ENCODE measurements around the gene RSPRY1. TPM values are rescaled to one million over a fixed set of nuclear protein-coding genes. Genes with fewer than 3 reads are reported as not detected.

The RSPRY1 gene
- total RNA-seq, 2 donors from 2014 or later, result 17.0 to 17.2 TPM

DNA sequence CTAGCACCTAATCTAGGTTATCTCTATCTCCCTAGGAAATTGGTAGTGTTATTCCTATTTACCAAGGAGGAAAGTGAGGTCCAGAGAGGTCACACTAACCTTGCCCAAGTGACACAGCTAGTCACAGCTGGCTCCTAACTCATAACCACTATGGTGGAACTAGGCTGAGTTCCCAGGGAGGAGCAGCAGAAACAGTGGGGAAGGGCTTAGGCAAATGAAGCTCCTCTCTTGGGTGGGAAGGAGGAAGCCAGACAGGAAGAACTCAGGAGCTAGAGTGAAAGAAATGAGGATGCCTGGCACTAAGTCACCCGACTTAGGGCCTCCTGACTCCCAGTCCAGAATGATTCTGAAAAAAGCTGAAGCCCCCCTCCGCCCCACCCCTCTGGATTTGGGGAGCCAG is 34.8 kb upstream of the RSPRY1 start:
- Histone ChIP-seq H3K36me3 (peaks cover 40% of the 10 kb centered on the region), H3K9me3 (no peaks in the 10 kb centered on the region), H3K4me1 (peaks cover 0 to 25% of the 10 kb centered on the region in 2 donors), H3K4me3 (no peak overlapping the region), H3K27me3 (no peaks in the 10 kb centered on the region), H3K27ac (no peak overlapping the region)
- TF ChIP-seq, protein P1, sequence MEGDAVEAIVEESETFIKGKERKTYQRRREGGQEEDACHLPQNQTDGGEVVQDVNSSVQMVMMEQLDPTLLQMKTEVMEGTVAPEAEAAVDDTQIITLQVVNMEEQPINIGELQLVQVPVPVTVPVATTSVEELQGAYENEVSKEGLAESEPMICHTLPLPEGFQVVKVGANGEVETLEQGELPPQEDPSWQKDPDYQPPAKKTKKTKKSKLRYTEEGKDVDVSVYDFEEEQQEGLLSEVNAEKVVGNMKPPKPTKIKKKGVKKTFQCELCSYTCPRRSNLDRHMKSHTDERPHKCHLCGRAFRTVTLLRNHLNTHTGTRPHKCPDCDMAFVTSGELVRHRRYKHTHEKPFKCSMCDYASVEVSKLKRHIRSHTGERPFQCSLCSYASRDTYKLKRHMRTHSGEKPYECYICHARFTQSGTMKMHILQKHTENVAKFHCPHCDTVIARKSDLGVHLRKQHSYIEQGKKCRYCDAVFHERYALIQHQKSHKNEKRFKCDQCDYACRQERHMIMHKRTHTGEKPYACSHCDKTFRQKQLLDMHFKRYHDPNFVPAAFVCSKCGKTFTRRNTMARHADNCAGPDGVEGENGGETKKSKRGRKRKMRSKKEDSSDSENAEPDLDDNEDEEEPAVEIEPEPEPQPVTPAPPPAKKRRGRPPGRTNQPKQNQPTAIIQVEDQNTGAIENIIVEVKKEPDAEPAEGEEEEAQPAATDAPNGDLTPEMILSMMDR (IDR thresholded peaks at IDR 0.05), result no peak
- no peak for DNase-seq (ENCODE audit: low spot score)

DNA sequence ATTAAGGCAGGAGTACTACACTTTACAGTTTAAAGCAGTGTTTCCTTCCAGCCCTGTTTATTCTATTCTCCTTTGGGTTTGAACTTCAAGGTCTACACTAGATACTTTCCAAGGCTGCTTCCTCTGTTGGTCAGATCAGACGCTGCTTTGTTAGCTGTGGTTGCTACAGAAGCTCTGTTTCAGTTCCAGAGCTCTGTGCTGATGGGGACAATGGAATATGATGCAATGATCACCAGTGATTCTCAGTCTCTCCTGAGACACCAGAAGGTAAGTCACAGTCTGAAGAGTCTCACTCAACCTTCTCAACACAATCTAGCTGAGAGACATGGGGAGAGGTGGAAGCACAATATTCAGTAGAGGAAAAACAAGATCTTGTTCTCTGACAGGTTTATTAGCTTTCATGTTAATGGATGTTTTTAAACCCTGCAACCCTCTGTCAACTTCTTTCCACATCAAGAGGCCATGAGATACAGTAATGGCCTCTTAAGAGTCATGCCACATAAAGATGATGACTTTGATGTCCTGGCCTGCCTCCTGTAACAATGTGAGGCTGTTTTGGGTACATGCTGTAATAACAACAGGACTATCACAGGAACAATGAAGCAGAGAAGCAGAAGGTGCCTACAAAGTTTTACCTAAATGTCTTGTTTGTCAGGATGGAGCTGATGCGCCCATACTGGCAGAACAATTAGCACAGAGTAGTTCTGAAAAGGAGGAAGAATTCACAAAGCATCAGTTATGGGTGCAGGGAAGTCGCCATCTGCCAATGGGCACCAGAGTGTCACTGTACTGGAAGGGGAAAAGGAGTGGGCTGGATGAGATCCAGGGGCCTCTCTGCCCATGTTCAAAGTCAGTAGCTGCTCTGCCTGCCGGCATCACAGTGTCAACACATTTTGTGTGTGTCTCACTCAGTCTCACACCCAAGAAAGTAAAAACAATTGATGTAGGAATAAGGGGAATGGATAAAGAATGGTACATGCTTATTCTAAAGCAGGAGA is 33.7 kb upstream of the RSPRY1 start:
- no peak for DNase-seq (ENCODE audit: low spot score)
- H3K36me3 ChIP-seq, result peaks cover 47% of the 10 kb centered on the region
- TF ChIP-seq, protein P1 (IDR thresholded peaks at IDR 0.05), result no peak
- H3K4me1 ChIP-seq, result peaks cover 0 to 15% of the 10 kb centered on the region in 2 donors
- H3K27ac ChIP-seq, result no peak overlapping the region
- no peaks in the 10 kb centered on the region for H3K9me3 ChIP-seq
- H3K27me3 ChIP-seq, result no peaks in the 10 kb centered on the region
- no peak overlapping the region for H3K4me3 ChIP-seq

- no peak for DNase-seq (ENCODE audit: low spot score)
- Histone ChIP-seq H3K27me3 (no peaks in the 10 kb centered on the region), H3K36me3 (peaks cover 50% of the 10 kb centered on the region), H3K4me3 (no peak overlapping the region), H3K27ac (no peak overlapping the region), H3K4me1 (peaks cover 0 to under 1% of the 10 kb centered on the region in 2 donors), H3K9me3 (no peaks in the 10 kb centered on the region)
- TF ChIP-seq, protein P1 (IDR thresholded peaks at IDR 0.05), result no peak
Measured at GRCh38 chr16:57153841-57154240, 32.3 kb upstream of the RSPRY1 start.

DNA sequence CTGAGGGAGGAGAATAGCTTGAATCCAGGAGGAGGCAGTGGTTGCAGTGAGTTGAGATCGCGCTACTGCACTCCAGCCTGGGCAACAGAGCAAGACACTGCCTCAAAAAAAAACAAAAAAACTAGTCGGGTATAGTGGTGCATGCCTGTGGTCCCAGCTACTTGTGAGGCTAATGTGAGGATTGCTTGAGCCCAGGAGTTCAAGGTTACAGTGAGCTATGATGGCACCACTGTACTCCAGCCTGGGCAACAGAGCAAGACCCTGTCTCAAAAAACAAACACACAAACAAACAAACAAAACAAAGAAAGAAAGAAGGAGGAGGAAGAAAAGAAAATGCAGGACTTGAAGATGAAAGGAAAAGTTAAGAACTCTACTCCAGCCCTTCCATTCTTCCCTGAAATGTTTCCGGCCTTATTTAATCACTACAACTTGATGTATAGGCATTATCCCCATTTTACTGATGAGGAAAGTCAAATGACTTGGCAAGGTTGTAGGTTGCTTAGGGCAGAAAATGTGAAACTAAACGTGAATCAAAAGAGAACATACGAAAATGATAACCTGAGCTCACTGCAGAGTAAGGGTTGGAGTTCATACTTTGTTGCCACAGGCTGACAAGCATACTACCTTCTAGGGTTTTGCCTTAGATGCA is 30.3 kb upstream of the RSPRY1 start:
- TF ChIP-seq, protein P1 (IDR thresholded peaks at IDR 0.05), result no peak
- Histone ChIP-seq H3K4me3 (no peak overlapping the region), H3K9me3 (no peaks in the 10 kb centered on the region), H3K4me1 (no peaks in the 10 kb centered on the region), H3K27me3 (no peaks in the 10 kb centered on the region), H3K27ac (no peak overlapping the region), H3K36me3 (peaks cover 52% of the 10 kb centered on the region)
- DNase-seq (ENCODE audit: low spot score), result no peak

DNA sequence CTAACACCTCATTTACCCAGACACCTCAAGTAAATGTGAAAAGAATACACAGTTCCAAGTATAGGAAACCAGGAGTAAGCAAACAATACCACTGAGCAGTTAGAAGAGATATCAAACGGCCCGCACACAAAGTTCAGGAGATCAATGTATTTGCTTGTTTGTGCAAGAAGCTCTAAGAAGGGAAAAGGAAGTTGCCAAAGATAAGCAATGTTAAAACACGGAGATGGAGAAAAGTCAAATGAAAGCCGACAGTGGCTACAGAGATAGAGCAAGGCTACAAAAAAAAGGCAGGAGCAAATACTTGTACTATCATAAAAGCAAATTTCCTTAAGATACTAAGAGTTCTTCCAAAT is 29.8 kb upstream of the RSPRY1 start:
- Histone ChIP-seq H3K4me3 (no peak overlapping the region), H3K36me3 (peaks cover 52% of the 10 kb centered on the region), H3K27me3 (no peaks in the 10 kb centered on the region), H3K9me3 (no peaks in the 10 kb centered on the region), H3K27ac (no peak overlapping the region), H3K4me1 (no peaks in the 10 kb centered on the region)
- no peak for DNase-seq (ENCODE audit: low spot score)
- TF ChIP-seq, protein P1 (IDR thresholded peaks at IDR 0.05), result no peak

Measured in right atrium auricular region (tissue), 2 donors.